Measurements from ENCODE around the gene TDO2.

Gene TDO2

GRCh38 chr4:155908187-155909139 is 5.0 kb downstream of the TDO2 start:
- H3K4me1 ChIP-seq: no peaks in the 10 kb centered on the region
- H3K9me3 ChIP-seq: no peaks in the 10 kb centered on the region
- no peaks in the 10 kb centered on the region; the same call in 1 of the 2 replicates for H3K27me3 ChIP-seq
- TF ChIP-seq CTCF (IDR thresholded peaks at IDR 0.05; ENCODE audit: low read depth, low read length): no peak
- no peaks in the 10 kb centered on the region for H3K36me3 ChIP-seq
- DNase-seq: no peak
- H3K4me3 ChIP-seq (ENCODE audit: low read depth, low read length): no peak overlapping the region

GRCh38 chr4:155909615-155910226 is 6.2 kb downstream of the TDO2 start:
- H3K9me3 ChIP-seq: no peaks in the 10 kb centered on the region
- H3K36me3 ChIP-seq: no peaks in the 10 kb centered on the region
- TF ChIP-seq CTCF (IDR thresholded peaks at IDR 0.05; ENCODE audit: low read depth, low read length): no peak
- no peak for DNase-seq
- no peaks in the 10 kb centered on the region for H3K4me1 ChIP-seq
- H3K27me3 ChIP-seq: no peaks in the 10 kb centered on the region; the same call in 1 of the 2 replicates
- H3K4me3 ChIP-seq (ENCODE audit: low read depth, low read length): no peak overlapping the region

GRCh38 chr4:155911905-155912304 is 8.4 kb downstream of the TDO2 start:
- H3K36me3 ChIP-seq: no peaks in the 10 kb centered on the region
- no peaks in the 10 kb centered on the region for H3K9me3 ChIP-seq
- no peak overlapping the region for H3K4me3 ChIP-seq (ENCODE audit: low read depth, low read length)
- H3K27me3 ChIP-seq: peaks cover 4% of the 10 kb centered on the region
- H3K4me1 ChIP-seq: no peaks in the 10 kb centered on the region
- TF ChIP-seq CTCF (IDR thresholded peaks at IDR 0.05; ENCODE audit: low read depth, low read length): no peak
- DNase-seq: no peak

- H3K36me3 ChIP-seq: no peaks in the 10 kb centered on the region
- DNase-seq: no peak
- no peak overlapping the region for H3K4me3 ChIP-seq (ENCODE audit: low read depth, low read length)
- no peaks in the 10 kb centered on the region for H3K9me3 ChIP-seq
- peaks cover 4% of the 10 kb centered on the region; the same call in 1 of the 2 replicates for H3K27me3 ChIP-seq
- no peaks in the 10 kb centered on the region for H3K4me1 ChIP-seq
- TF ChIP-seq CTCF (IDR thresholded peaks at IDR 0.05; ENCODE audit: low read depth, low read length): no peak
These were observed 11.3 kb downstream of the TDO2 start for GRCh38 chr4:155914782-155915181.

GRCh38 chr4:155921597-155921996 is 18.1 kb downstream of the TDO2 start:
- no peak for TF ChIP-seq CTCF (IDR thresholded peaks at IDR 0.05; ENCODE audit: low read depth, low read length)
- H3K4me1 ChIP-seq: no peaks in the 10 kb centered on the region
- no peaks in the 10 kb centered on the region for H3K9me3 ChIP-seq
- no peak overlapping the region for H3K4me3 ChIP-seq (ENCODE audit: low read depth, low read length)
- H3K27me3 ChIP-seq: no peaks in the 10 kb centered on the region; the same call in 1 of the 2 replicates
- H3K36me3 ChIP-seq: no peaks in the 10 kb centered on the region
- no peak for DNase-seq

- Histone ChIP-seq H3K4me3 (ENCODE audit: low read depth, low read length) (no peak overlapping the region), H3K4me1 (no peaks in the 10 kb centered on the region), H3K36me3 (no peaks in the 10 kb centered on the region), H3K27me3 (no peaks in the 10 kb centered on the region), H3K9me3 (no peaks in the 10 kb centered on the region)
- TF ChIP-seq CTCF (IDR thresholded peaks at IDR 0.05; ENCODE audit: low read depth, low read length): no peak
- DNase-seq: no peak
These were observed 21.1 kb downstream of the TDO2 start for GRCh38 chr4:155924637-155925036.
